A549 (cell line): ENCODE data around the gene MEN1. TPM values are rescaled to one million over a fixed set of nuclear protein-coding genes. Genes with fewer than 3 reads are reported as not detected.

Source experiments
- ATAC-seq, 2 experiments: fragments of 200-7000 bp in 1 of 2; fragments of >200 bp in 1 of 2; cut with Nextera tagmentation in 1 of 2; cut with Tn5 transposase in 1 of 2; 3 replicates each; pipeline versions ENCODE4 v1.8.0 to v1.9.1; 2018 to 2020; ENCODE audit warnings: mild to moderate bottlenecking in 1 of 2, moderate library complexity in 1 of 2
- CTCF ChIA-PET: fragments of 300-600 bp; sonication (Branson Sonifier 250); formaldehyde crosslinking; extraction: SDS; loops from one replicate; lab custom pipeline; 2021; ENCODE audit warnings: antibody characterized with exemption, inconsistent platforms; lab: Yijun Ruan, JAX
- POLR2A ChIA-PET: fragments of 350-600 bp; formaldehyde crosslinking; extraction: SDS; loops from one replicate; lab custom pipeline; 2021; ENCODE audit warnings: antibody characterized with exemption, inconsistent platforms; lab: Yijun Ruan, JAX
- DNase-seq, 2 experiments: peaks; one replicate each; pipeline versions ENCODE4 v3.0.0 to v3.0.0-alpha.2; 2011 to 2016; ENCODE audit warnings: low read depth in 1 of 2, low spot score in 1 of 2
- FAIRE-seq: peaks from 2 replicates; lab custom pipeline; 2011; peaks lifted over from hg19 to GRCh38; lab: Jason Lieb, UNC
- H3K27ac ChIP-seq, 2 experiments: fragments of >200 bp; sonication (Bioruptor Twin); formaldehyde crosslinking; 3 replicates each; pipeline ENCODE4 v1.5.1; 2016 to 2017
- H3K4me1 ChIP-seq: fragments of >200 bp; sonication (Bioruptor Twin); formaldehyde crosslinking; 3 replicates; pipeline ENCODE4 v1.6.1; 2016
- H3K4me2 ChIP-seq: fragments of >200 bp; sonication (Bioruptor Twin); formaldehyde crosslinking; 3 replicates; pipeline ENCODE4 v1.6.1; 2016
- H3K4me3 ChIP-seq: fragments of >200 bp; sonication (Bioruptor Twin); formaldehyde crosslinking; 3 replicates; pipeline ENCODE4 v1.5.1; 2016
- H3K9me3 ChIP-seq: fragments of >200 bp; sonication (Bioruptor Twin); formaldehyde crosslinking; 3 replicates; pipeline ENCODE4 v1.6.1; 2016
- CBX2 ChIP-seq: fragments of 200-600 bp; sonication (generic); IDR thresholded peaks from 2 replicates; pipeline ENCODE4 v1.6.1; 2016; ENCODE audit warnings: low read depth, mild to moderate bottlenecking, borderline replicate concordance
- CBX8 ChIP-seq: fragments of 200-600 bp; sonication (generic); IDR thresholded peaks from 2 replicates; pipeline ENCODE4 v1.6.1; 2016
- CTCF ChIP-seq: fragments of >200 bp; sonication (Bioruptor Twin); formaldehyde crosslinking; IDR thresholded peaks from 3 replicates; pipeline ENCODE4 v1.5.1; 2016
- EHF ChIP-seq: fragments of 250-450 bp; sonication (Bioruptor Pico); IDR thresholded peaks from 2 replicates; pipeline ENCODE4 v1.5.0; 2020; ENCODE audit warnings: mild to moderate bottlenecking
- ELK1 ChIP-seq: fragments of 150-350 bp; IDR thresholded peaks from 2 replicates; pipeline ENCODE4 v1.6.1; 2014; ENCODE audit warnings: low read depth, mild to moderate bottlenecking, low read length
- KDM1A ChIP-seq: fragments of 200-600 bp; sonication (generic); IDR thresholded peaks from 2 replicates; pipeline ENCODE4 v1.6.1; 2016; ENCODE audit warnings: low read depth, mild to moderate bottlenecking
- KDM5A ChIP-seq: fragments of 200-600 bp; sonication (generic); IDR thresholded peaks from 2 replicates; pipeline ENCODE4 v1.6.1; 2016; ENCODE audit warnings: antibody characterized with exemption, mild to moderate bottlenecking
- MAZ ChIP-seq: fragments of 150-350 bp; IDR thresholded peaks from 2 replicates; pipeline ENCODE4 v1.6.1; 2014; ENCODE audit warnings: antibody characterized with exemption, low read depth, low read length, borderline replicate concordance
- PBX3 ChIP-seq: IDR thresholded peaks from 2 replicates; pipeline ENCODE4 v1.6.1; 2012
- PHF8 ChIP-seq: fragments of 200-600 bp; sonication (generic); IDR thresholded peaks from 2 replicates; pipeline ENCODE4 v1.6.1; 2016; ENCODE audit warnings: low read depth, mild to moderate bottlenecking, antibody characterized with exemption, moderate library complexity, borderline replicate concordance
- POLR2A ChIP-seq: IDR thresholded peaks from 2 replicates; pipeline ENCODE4 v1.6.1; 2012; ENCODE audit warnings: mild to moderate bottlenecking, low read length
- POLR2AphosphoS2 ChIP-seq: conservative IDR thresholded peaks from 2 replicates; pipeline ENCODE4 v1.6.1; 2012; ENCODE audit warnings: low read length, improper control_type of control experiment, inconsistent platforms
- RARB ChIP-seq: fragments of 250-450 bp; sonication (Bioruptor Pico); IDR thresholded peaks from 2 replicates; pipeline ENCODE4 v1.8.0; 2021; ENCODE audit warnings: mild to moderate bottlenecking, moderate library complexity
- SMC3 ChIP-seq: fragments of >200 bp; sonication (Bioruptor Twin); formaldehyde crosslinking; IDR thresholded peaks from 3 replicates; pipeline ENCODE4 v1.6.1; 2018; ENCODE audit warnings: inconsistent platforms
- TFCP2L1 ChIP-seq: fragments of 250-450 bp; sonication (Bioruptor Pico); IDR thresholded peaks from 2 replicates; pipeline ENCODE4 v1.5.0; 2021; ENCODE audit warnings: mild to moderate bottlenecking
- WGBS: methylation state at CpG from one replicate; pipeline ENCODE4 v1.1.6; 2017; ENCODE audit errors: missing lambda C conversion rate; 5-methylcytosine and 5-hydroxymethylcytosine counted together
- polyA plus RNA-seq, 4 experiments: library from polyadenylated mRNA; depleted of rRNA in 3 of 4; stranded (reverse); fragments of >200 nt; fragmentation: RNase III in 1 of 4; extraction: RNeasy Plus Mini Kit Qiagen cat#74134 plus additional on column Dnase treatment in 1 of 4; gene quantifications; 2 replicates in 3 of 4; 3 replicates in 1 of 4; pipeline ENCODE4 v1.2.3, GENCODE V29; 2011 to 2017
- TF ChIP-seq, protein P1 (sequence below): fragments of >200 bp; sonication (Bioruptor Twin); formaldehyde crosslinking; IDR thresholded peaks from 3 replicates; pipeline ENCODE4 v1.6.1; 2016
- TF ChIP-seq, protein P2 (sequence below): IDR thresholded peaks from 2 replicates; pipeline ENCODE4 v1.6.1; 2012

Gene MEN1
- polyA plus RNA-seq, 2 of the 4 experiments (the other 2 are of a cell fraction): 17.0 to 34.7 TPM

- FAIRE-seq (no peak), ATAC-seq (no peak), DNase-seq (no peak)
- peaks cover 43% of the 10 kb centered on the region for H3K4me1 ChIP-seq
- H3K4me2 ChIP-seq: peak overlapping the region; percentile 92
- 73% methylated on average over 6 of the region's 6 CpGs for WGBS
- H3K9me3 ChIP-seq: no peaks in the 10 kb centered on the region
- ChIA-PET CTCF (interaction anchor here (1.0 to 5.7 kb wide), 3 partner anchors 11 to 476 kb away, joined by 3 to 73 read pairs (median 14); no protein-coding TSS in a partner anchor), POLR2A (interaction anchor here (1.5 kb wide), 1 partner anchor 16 kb away, joined by 4 read pairs; no protein-coding TSS in a partner anchor)
- no peak overlapping the region for H3K27ac ChIP-seq
- peak overlapping the region; percentile 90 for H3K4me3 ChIP-seq
- TF ChIP-seq MAZ: no peak
- TF ChIP-seq, protein P1, sequence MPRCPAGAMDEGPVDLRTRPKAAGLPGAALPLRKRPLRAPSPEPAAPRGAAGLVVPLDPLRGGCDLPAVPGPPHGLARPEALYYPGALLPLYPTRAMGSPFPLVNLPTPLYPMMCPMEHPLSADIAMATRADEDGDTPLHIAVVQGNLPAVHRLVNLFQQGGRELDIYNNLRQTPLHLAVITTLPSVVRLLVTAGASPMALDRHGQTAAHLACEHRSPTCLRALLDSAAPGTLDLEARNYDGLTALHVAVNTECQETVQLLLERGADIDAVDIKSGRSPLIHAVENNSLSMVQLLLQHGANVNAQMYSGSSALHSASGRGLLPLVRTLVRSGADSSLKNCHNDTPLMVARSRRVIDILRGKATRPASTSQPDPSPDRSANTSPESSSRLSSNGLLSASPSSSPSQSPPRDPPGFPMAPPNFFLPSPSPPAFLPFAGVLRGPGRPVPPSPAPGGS: no peak
- no peak for TF ChIP-seq PBX3
- TF ChIP-seq SMC3: no peak
- TF ChIP-seq, protein P2, sequence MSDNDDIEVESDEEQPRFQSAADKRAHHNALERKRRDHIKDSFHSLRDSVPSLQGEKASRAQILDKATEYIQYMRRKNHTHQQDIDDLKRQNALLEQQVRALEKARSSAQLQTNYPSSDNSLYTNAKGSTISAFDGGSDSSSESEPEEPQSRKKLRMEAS: no peak
- no peak for TF ChIP-seq ELK1
- TF ChIP-seq TFCP2L1 (CRISPR knock-in tag): no peak
- no peak for TF ChIP-seq CTCF
- no peak for TF ChIP-seq KDM5A
- no peak for TF ChIP-seq CBX8
- TF ChIP-seq KDM1A: no peak
- no peak for TF ChIP-seq CBX2
- TF ChIP-seq RARB (CRISPR knock-in tag): no peak
- TF ChIP-seq POLR2A: no peak
- no peak for TF ChIP-seq PHF8
- TF ChIP-seq POLR2AphosphoS2: no peak
Observed at GRCh38 chr11:64776425-64776824, 33.9 kb downstream of the MEN1 start.

GRCh38 chr11:64774144-64774543 lies 36.2 kb downstream of the MEN1 start:
- FAIRE-seq: no peak
- ATAC-seq: no peak
- no peak overlapping the region for H3K4me3 ChIP-seq
- no peak for DNase-seq
- ChIA-PET POLR2A (no interaction called here), CTCF (interaction anchor here (1.0 to 5.7 kb wide), 5 partner anchors 9 to 74 kb away, joined by 3 to 73 read pairs (median 10); partner anchors contain the start of gene RASGRP2)
- H3K9me3 ChIP-seq: no peaks in the 10 kb centered on the region
- H3K4me2 ChIP-seq: no peak overlapping the region
- WGBS: 96% methylated on average over 5 of the region's 5 CpGs
- H3K27ac ChIP-seq: no peak overlapping the region
- TF ChIP-seq PBX3 (no peak), EHF (CRISPR knock-in tag) (0 out of 2 replicates have a peak, but pooled peaks have one; percentile 34)
- H3K4me1 ChIP-seq: peaks cover 37% of the 10 kb centered on the region
